ENCODE measurements around the gene FRY. TPM values are rescaled to one million over a fixed set of nuclear protein-coding genes. Genes with fewer than 3 reads are reported as not detected.

Gene FRY
- total RNA-seq, 2 experiments from 2014 or later: 3.0 to 7.0 TPM

GRCh38 chr13:32254416-32254815, 222.8 kb downstream of the FRY start:
- ChIA-PET POLR2A (interaction anchor here (0.6 kb wide), 1 partner anchor 35 kb away, joined by 5 read pairs; no protein-coding TSS in a partner anchor), CTCF (ENCODE audit: unreplicated experiment) (no interaction called here)
- Histone ChIP-seq H3K9me2 (ENCODE audit: insufficient read depth, low read length) (no peaks in the 10 kb centered on the region), H3K9me3 (ENCODE audit: low read length) (no peaks in the 10 kb centered on the region), H2AFZ (ENCODE audit: low read length) (no peak overlapping the region), H3K27ac (ENCODE audit: low read depth, low read length, poor library complexity, severe bottlenecking) (no peak overlapping the region), H3K4me2 (ENCODE audit: low read length) (no peak overlapping the region), H3K36me3 (ENCODE audit: insufficient read depth, low read length) (no peaks in the 10 kb centered on the region), H3K79me2 (ENCODE audit: insufficient read depth, low read depth, low read length) (no peaks in the 10 kb centered on the region), H3K4me3 (ENCODE audit: low read depth, low read length, poor library complexity, severe bottlenecking) (no peak overlapping the region), H4K20me1 (ENCODE audit: insufficient read depth, low read length) (no peaks in the 10 kb centered on the region), H3K4me1 (ENCODE audit: insufficient read depth, low read length, poor library complexity, severe bottlenecking) (no peaks in the 10 kb centered on the region)
- BruUV-seq (replicated peaks): no TSS peak
- no peak for DNase-seq (ENCODE audit: low spot score)
- intact Hi-C loops (cut with micrococcal nuclease; ENCODE audit: unreplicated experiment): no loop called here
- TF ChIP-seq CTCF (conservative IDR thresholded peaks at IDR 0.05; ENCODE audit: low read length): no peak
- TF ChIP-seq EZH2phosphoT487 (IDR thresholded peaks at IDR 0.05; ENCODE audit: borderline replicate concordance, low read depth, low read length): no peak

GRCh38 chr13:32254916-32255723, 223.5 kb downstream of the FRY start:
- H3K4me2 ChIP-seq (ENCODE audit: low read length): no peak overlapping the region
- no peaks in the 10 kb centered on the region for H4K20me1 ChIP-seq (ENCODE audit: insufficient read depth, low read length)
- H3K4me3 ChIP-seq (ENCODE audit: low read depth, low read length, poor library complexity, severe bottlenecking): no peak overlapping the region
- no peaks in the 10 kb centered on the region for H3K36me3 ChIP-seq (ENCODE audit: insufficient read depth, low read length)
- H2AFZ ChIP-seq (ENCODE audit: low read length): no peak overlapping the region
- no peak for DNase-seq (ENCODE audit: low spot score)
- H3K4me1 ChIP-seq (ENCODE audit: insufficient read depth, low read length, poor library complexity, severe bottlenecking): no peaks in the 10 kb centered on the region
- no peaks in the 10 kb centered on the region for H3K9me2 ChIP-seq (ENCODE audit: insufficient read depth, low read length)
- no peak overlapping the region for H3K27ac ChIP-seq (ENCODE audit: low read depth, low read length, poor library complexity, severe bottlenecking)
- BruUV-seq (replicated peaks): no TSS peak
- intact Hi-C loops (cut with micrococcal nuclease; ENCODE audit: unreplicated experiment): no loop called here
- ChIA-PET POLR2A (interaction anchor here (0.7 to 1.3 kb wide), 2 partner anchors 8 to 259 kb away, joined by 3 to 5 read pairs; no protein-coding TSS in a partner anchor), CTCF (ENCODE audit: unreplicated experiment) (no interaction called here)
- TF ChIP-seq CTCF (conservative IDR thresholded peaks at IDR 0.05; ENCODE audit: low read length) (no peak), EZH2phosphoT487 (IDR thresholded peaks at IDR 0.05; ENCODE audit: borderline replicate concordance, low read depth, low read length) (no peak)
- H3K9me3 ChIP-seq (ENCODE audit: low read length): no peaks in the 10 kb centered on the region
- no peaks in the 10 kb centered on the region for H3K79me2 ChIP-seq (ENCODE audit: insufficient read depth, low read depth, low read length)

- Histone ChIP-seq H3K36me3 (ENCODE audit: insufficient read depth, low read length) (no peaks in the 10 kb centered on the region), H3K4me1 (ENCODE audit: insufficient read depth, low read length, poor library complexity, severe bottlenecking) (no peaks in the 10 kb centered on the region), H4K20me1 (ENCODE audit: insufficient read depth, low read length) (no peaks in the 10 kb centered on the region), H3K79me2 (ENCODE audit: insufficient read depth, low read depth, low read length) (no peaks in the 10 kb centered on the region), H3K9me2 (ENCODE audit: insufficient read depth, low read length) (no peaks in the 10 kb centered on the region), H3K4me3 (ENCODE audit: low read depth, low read length, poor library complexity, severe bottlenecking) (no peak overlapping the region), H3K27ac (ENCODE audit: low read depth, low read length, poor library complexity, severe bottlenecking) (no peak overlapping the region), H2AFZ (ENCODE audit: low read length) (no peak overlapping the region), H3K9me3 (ENCODE audit: low read length) (no peaks in the 10 kb centered on the region), H3K4me2 (ENCODE audit: low read length) (no peak overlapping the region)
- no TSS peak for BruUV-seq (replicated peaks)
- POLR2A ChIA-PET: interaction anchor here (0.7 to 1.3 kb wide), 2 partner anchors 8 to 259 kb away, joined by 3 to 5 read pairs; no protein-coding TSS in a partner anchor
- CTCF ChIA-PET (ENCODE audit: unreplicated experiment): no interaction called here
- DNase-seq (ENCODE audit: low spot score): no peak
- intact Hi-C loops (cut with micrococcal nuclease; ENCODE audit: unreplicated experiment): no loop called here
- TF ChIP-seq EZH2phosphoT487 (IDR thresholded peaks at IDR 0.05; ENCODE audit: borderline replicate concordance, low read depth, low read length) (no peak), CTCF (conservative IDR thresholded peaks at IDR 0.05; ENCODE audit: low read length) (no peak)
These were observed 224.1 kb downstream of the FRY start for GRCh38 chr13:32255724-32256109.
